Endothelial cell of umbilical vein (primary cell): Measurements from ENCODE around the gene TCF20. TPM values are rescaled to one million over a fixed set of nuclear protein-coding genes. Genes with fewer than 3 reads are reported as not detected.

Experiments used
- BruUV-seq: library from RNA; stranded (reverse); fragments of 400-500 nt; replicated peaks from 2 replicates; lab custom pipeline; 2021; lab: Mats Ljungman, UMichigan
- CTCF ChIA-PET: fragments of 300-600, 350-600 bp; sonication (Branson Sonifier 250); formaldehyde crosslinking; loops from one replicate; lab custom pipeline; 2021; ENCODE audit warnings: antibody characterized with exemption, inconsistent platforms; lab: Charles Lee
- POLR2A ChIA-PET: fragments of 300-600, 350-600 bp; sonication (Branson Sonifier 250); formaldehyde crosslinking; loops from one replicate; lab custom pipeline; 2021; ENCODE audit warnings: antibody characterized with exemption, inconsistent platforms; lab: Charles Lee
- DNase-seq: peaks from one replicate; pipeline ENCODE4 v3.0.0-alpha.2; 2011; ENCODE audit warnings: low read depth, low spot score
- FAIRE-seq: peaks from 2 replicates; lab custom pipeline; 2011; peaks lifted over from hg19 to GRCh38; lab: Jason Lieb, UNC
- H2AFZ ChIP-seq: 2 replicates; pipeline ENCODE4 v1.6.0; 2012; ENCODE audit warnings: low read depth, low read length, control low read depth, inconsistent platforms
- H3K27ac ChIP-seq: 2 replicates; pipeline ENCODE4 v1.5.1; 2011; ENCODE audit warnings: low read depth, mild to moderate bottlenecking, control low read depth, low read length, moderate library complexity; ENCODE audit not compliant: insufficient read depth
- H3K27me3 ChIP-seq, 2 experiments: 2 replicates each; pipeline versions ENCODE4 v1.6.0 to v1.6.1; 2011; ENCODE audit warnings: low read length in 2 of 2, mixed read lengths in 1 of 2; ENCODE audit not compliant: control insufficient read depth in 2 of 2, insufficient read depth in 2 of 2
- H3K36me3 ChIP-seq, 2 experiments: 2 replicates in 1 of 2; 3 replicates in 1 of 2; pipeline ENCODE4 v1.5.1; 2011; ENCODE audit warnings: low read length in 2 of 2, mild to moderate bottlenecking in 1 of 2, moderate library complexity in 1 of 2; ENCODE audit not compliant: control insufficient read depth in 2 of 2, insufficient read depth in 2 of 2; ENCODE audit errors: extremely low read depth in 1 of 2
- H3K4me1 ChIP-seq: 3 replicates; pipeline ENCODE4 v1.5.1; 2011; ENCODE audit warnings: mild to moderate bottlenecking, low read length; ENCODE audit not compliant: control insufficient read depth, insufficient read depth; ENCODE audit errors: extremely low read depth
- H3K4me2 ChIP-seq: 2 replicates; pipeline ENCODE4 v1.6.1; 2011; ENCODE audit warnings: low read length, control low read depth, mixed read lengths; ENCODE audit not compliant: insufficient read depth
- H3K4me3 ChIP-seq, 3 experiments: fragments of 200-600 bp in 1 of 3; sonication (generic), shearing (Covaris generic) in 1 of 3; replicated peaks in 1 of 3; 2 replicates each; pipeline ENCODE4 v1.5.1; 2011 to 2016; ENCODE audit warnings: control low read depth in 3 of 3, low read length in 3 of 3, mild to moderate bottlenecking in 2 of 3, inconsistent platforms in 1 of 3, low read depth in 1 of 3, moderate library complexity in 1 of 3; ENCODE audit not compliant: insufficient read depth in 1 of 3
- H3K79me2 ChIP-seq: 2 replicates; pipeline ENCODE4 v1.6.0; 2012; ENCODE audit warnings: low read length, inconsistent platforms; ENCODE audit not compliant: control insufficient read depth, insufficient read depth
- H3K9ac ChIP-seq: replicated peaks from 2 replicates; pipeline ENCODE3; 2011; ENCODE audit warnings: low read length, control low read depth; ENCODE audit not compliant: insufficient read depth; ENCODE audit errors: extremely low read depth
- H3K9me1 ChIP-seq: replicated peaks from 3 replicates; pipeline ENCODE4 v1.6.0; 2011; ENCODE audit warnings: mild to moderate bottlenecking, low read length; ENCODE audit not compliant: control insufficient read depth, insufficient read depth; ENCODE audit errors: extremely low read depth
- H3K9me3 ChIP-seq: replicated peaks from 2 replicates; pipeline ENCODE4 v1.5.1; 2012; ENCODE audit warnings: low read length, inconsistent platforms; ENCODE audit not compliant: control insufficient read depth, insufficient read depth
- H4K20me1 ChIP-seq: replicated peaks from 2 replicates; pipeline ENCODE3; 2011; ENCODE audit warnings: mild to moderate bottlenecking, low read length; ENCODE audit not compliant: control insufficient read depth, insufficient read depth; ENCODE audit errors: extremely low read depth
- CTCF ChIP-seq, 2 donors: IDR thresholded peaks; 1 replicate in 1 of 2; 2 replicates in 1 of 2; pipeline ENCODE4 v1.5.1; 2011; ENCODE audit warnings: low read length in 2 of 2, mild to moderate bottlenecking in 2 of 2, moderate library complexity in 2 of 2, control low read depth in 1 of 2, inconsistent platforms in 1 of 2, low read depth in 1 of 2; ENCODE audit not compliant: insufficient read depth in 1 of 2; ENCODE audit errors: extremely low read depth in 1 of 2
- EZH2 ChIP-seq: IDR thresholded peaks from 2 replicates; pipeline ENCODE4 v1.6.1; 2012; ENCODE audit warnings: borderline replicate concordance, low read depth, mild to moderate bottlenecking, moderate library complexity, low read length, inconsistent platforms; ENCODE audit not compliant: severe bottlenecking
- FOS ChIP-seq: IDR thresholded peaks from 2 replicates; pipeline ENCODE4 v1.6.1; 2011; ENCODE audit warnings: mild to moderate bottlenecking, low read length, moderate library complexity, borderline replicate concordance; ENCODE audit not compliant: insufficient read depth
- GATA2 ChIP-seq: IDR thresholded peaks from 2 replicates; pipeline ENCODE4 v1.7.0; 2011; ENCODE audit warnings: low read depth, mild to moderate bottlenecking, moderate library complexity, mixed read lengths, low read length; ENCODE audit not compliant: insufficient read length, insufficient read depth
- JUN ChIP-seq: IDR thresholded peaks from 2 replicates; pipeline ENCODE4 v1.6.1; 2011; ENCODE audit warnings: borderline replicate concordance, low read depth; ENCODE audit not compliant: insufficient read length, insufficient read depth
- MAX ChIP-seq: IDR thresholded peaks from 2 replicates; pipeline ENCODE4 v1.6.1; 2011; ENCODE audit not compliant: insufficient read depth, insufficient read length
- MYC ChIP-seq: IDR thresholded peaks from one replicate; pipeline ENCODE4 v1.6.1; 2011; ENCODE audit warnings: mild to moderate bottlenecking, low read depth, low read length
- POLR2A ChIP-seq: IDR thresholded peaks from 2 replicates; pipeline ENCODE4 v1.6.1; 2012; ENCODE audit warnings: low read depth, mild to moderate bottlenecking, control low read depth, low read length
- POLR2AphosphoS5 ChIP-seq: IDR thresholded peaks from 2 replicates; pipeline ENCODE4 v1.6.1; 2012; ENCODE audit warnings: low read depth, mild to moderate bottlenecking, control low read depth, low read length, moderate library complexity; ENCODE audit not compliant: insufficient read depth
- dilution Hi-C: fragments of 300-500 bp; cut with MboI; formaldehyde crosslinking; loops from one replicate; pipeline ENCODE4 v1.15.0; 2019; ENCODE audit warnings: low sequenced_read_pairs; ENCODE audit not compliant: extremely low pct_ligation_motif_present
- intact Hi-C: fragments of 100-400 bp; cut with micrococcal nuclease; formaldehyde crosslinking; loops from one replicate; pipeline ENCODE4 v1.10.0; 2022
- polyA plus RNA-seq, 4 experiments: library from polyadenylated mRNA; depleted of rRNA in 3 of 4; stranded (reverse) in 3 of 4; unstranded in 1 of 4; fragments of >200 nt; gene quantifications; 2 replicates each; pipeline versions ENCODE4 v1.2.1 to v1.2.3, GENCODE V29; 2011 to 2012; ENCODE audit warnings: missing spikeins in 1 of 4
- total RNA-seq: library from RNA; stranded (reverse); gene quantifications from 2 replicates; pipeline ENCODE4 v1.2.3, GENCODE V29; 2021

Gene TCF20
- total and polyA plus RNA-seq, 2 donors (not counting 3 experiments of a cell fraction or from before 2014, with no cell fraction given) = 11.2 to 36.7 TPM

GRCh38 chr22:42268852-42269410 is 1.5 kb downstream of the TCF20 start:
- dilution Hi-C loops (no loop called here), intact Hi-C loops (no loop called here)
- H4K20me1 ChIP-seq = peaks cover 14% of the 10 kb centered on the region
- no peaks in the 10 kb centered on the region for H3K36me3 ChIP-seq
- DNase-seq (peak; percentile 7), FAIRE-seq (no peak)
- no peaks in the 10 kb centered on the region for H3K9me1 ChIP-seq
- ChIA-PET CTCF (interaction anchor here (0.6 to 1.1 kb wide), 7 partner anchors 11 to 205 kb away, joined by 3 to 4 read pairs (median 3); no protein-coding TSS in a partner anchor), POLR2A (no interaction called here)
- H3K27ac ChIP-seq = no peak overlapping the region
- TF ChIP-seq EZH2 (no peak), FOS (no peak), MAX (no peak), GATA2 (no peak), POLR2A (no peak), MYC (no peak), POLR2AphosphoS5 (no peak), CTCF (IDR thresholded peaks at IDR 0.05; ENCODE audit: extremely low read depth in 1 of 2, insufficient read depth in 1 of 2, low read depth in 1 of 2, low read length in 2 of 2) (no peak), JUN (no peak)
- no peaks in the 10 kb centered on the region for H3K27me3 ChIP-seq
- no TSS peak for BruUV-seq
- no peaks in the 10 kb centered on the region for H3K9me3 ChIP-seq
- H3K4me3 ChIP-seq = peak overlapping the region; percentile 61 to 99 (median 74)
- peak overlapping the region; percentile 82 for H3K9ac ChIP-seq
- H3K4me2 ChIP-seq = peak overlapping the region; percentile 88
- H3K79me2 ChIP-seq = peaks cover 57% of the 10 kb centered on the region
- H2AFZ ChIP-seq = peak overlapping the region; percentile 79
- peaks cover 7% of the 10 kb centered on the region for H3K4me1 ChIP-seq
